GM12801 (cell line): ENCODE results near the gene RPRD1B.

ENCODE experiments used
- TF ChIP-seq, protein P1 (sequence below): IDR thresholded peaks from one replicate; pipeline ENCODE4 v1.5.1; 2011; ENCODE audit warnings: control low read depth; ENCODE audit not compliant: insufficient read length; ENCODE audit errors: extremely low read depth

The RPRD1B gene

DNA sequence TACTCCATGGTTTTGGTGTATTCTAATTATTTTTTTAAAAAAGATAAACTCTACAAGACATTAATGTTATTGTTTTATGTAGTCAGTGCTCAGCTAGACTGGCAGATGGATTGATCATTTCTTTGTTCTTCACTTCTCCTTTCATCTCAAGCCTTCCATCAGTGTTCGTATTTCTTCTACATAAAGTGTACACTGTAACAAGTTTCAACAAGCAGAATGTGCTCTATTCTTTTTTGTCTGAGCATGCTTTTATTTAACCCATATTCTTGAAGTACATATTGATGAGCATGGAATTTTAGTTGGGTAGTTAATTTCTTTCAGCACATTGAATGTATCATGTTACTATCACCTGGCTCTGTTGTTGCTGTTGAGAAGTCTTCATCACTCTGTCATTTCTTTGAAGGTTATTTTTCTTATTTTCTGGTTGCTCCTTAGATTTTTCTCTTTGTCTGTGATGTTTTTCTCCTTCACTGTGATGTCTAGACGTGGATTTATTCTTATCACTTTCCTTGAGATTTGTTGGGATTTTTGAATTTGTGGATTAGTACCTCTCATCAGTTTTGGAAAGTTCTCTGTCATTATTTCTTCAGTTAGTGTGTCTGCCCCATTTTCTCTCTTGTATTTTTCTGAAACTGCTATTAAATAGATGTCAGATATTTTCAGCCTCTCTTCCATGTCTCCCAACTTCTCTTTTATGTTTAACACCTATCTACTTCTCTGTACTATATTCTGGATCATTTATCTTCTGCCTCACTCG lies 83.0 kb downstream of the RPRD1B start:
- TF ChIP-seq, protein P1, sequence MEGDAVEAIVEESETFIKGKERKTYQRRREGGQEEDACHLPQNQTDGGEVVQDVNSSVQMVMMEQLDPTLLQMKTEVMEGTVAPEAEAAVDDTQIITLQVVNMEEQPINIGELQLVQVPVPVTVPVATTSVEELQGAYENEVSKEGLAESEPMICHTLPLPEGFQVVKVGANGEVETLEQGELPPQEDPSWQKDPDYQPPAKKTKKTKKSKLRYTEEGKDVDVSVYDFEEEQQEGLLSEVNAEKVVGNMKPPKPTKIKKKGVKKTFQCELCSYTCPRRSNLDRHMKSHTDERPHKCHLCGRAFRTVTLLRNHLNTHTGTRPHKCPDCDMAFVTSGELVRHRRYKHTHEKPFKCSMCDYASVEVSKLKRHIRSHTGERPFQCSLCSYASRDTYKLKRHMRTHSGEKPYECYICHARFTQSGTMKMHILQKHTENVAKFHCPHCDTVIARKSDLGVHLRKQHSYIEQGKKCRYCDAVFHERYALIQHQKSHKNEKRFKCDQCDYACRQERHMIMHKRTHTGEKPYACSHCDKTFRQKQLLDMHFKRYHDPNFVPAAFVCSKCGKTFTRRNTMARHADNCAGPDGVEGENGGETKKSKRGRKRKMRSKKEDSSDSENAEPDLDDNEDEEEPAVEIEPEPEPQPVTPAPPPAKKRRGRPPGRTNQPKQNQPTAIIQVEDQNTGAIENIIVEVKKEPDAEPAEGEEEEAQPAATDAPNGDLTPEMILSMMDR: no peak

DNA sequence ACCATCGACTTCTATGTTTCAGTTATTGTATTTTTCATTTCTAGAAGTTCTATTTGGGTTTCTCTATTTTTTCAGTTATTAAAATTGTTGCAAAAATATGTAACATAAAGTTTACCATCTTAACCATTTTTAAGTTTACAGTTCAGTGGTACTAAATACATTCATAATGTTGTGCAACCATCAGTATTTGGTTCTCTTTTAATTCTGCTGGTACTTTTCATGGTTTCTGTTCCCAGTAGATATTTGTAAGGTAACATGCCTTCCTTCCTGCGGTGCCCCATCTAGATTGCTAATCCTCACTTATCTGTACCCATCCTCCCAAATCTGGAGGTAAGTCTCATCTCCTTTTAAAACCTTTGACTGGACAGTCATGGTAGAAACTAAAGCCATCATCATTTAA lies 83.7 kb downstream of the RPRD1B start:
- TF ChIP-seq, protein P1: no peak

DNA sequence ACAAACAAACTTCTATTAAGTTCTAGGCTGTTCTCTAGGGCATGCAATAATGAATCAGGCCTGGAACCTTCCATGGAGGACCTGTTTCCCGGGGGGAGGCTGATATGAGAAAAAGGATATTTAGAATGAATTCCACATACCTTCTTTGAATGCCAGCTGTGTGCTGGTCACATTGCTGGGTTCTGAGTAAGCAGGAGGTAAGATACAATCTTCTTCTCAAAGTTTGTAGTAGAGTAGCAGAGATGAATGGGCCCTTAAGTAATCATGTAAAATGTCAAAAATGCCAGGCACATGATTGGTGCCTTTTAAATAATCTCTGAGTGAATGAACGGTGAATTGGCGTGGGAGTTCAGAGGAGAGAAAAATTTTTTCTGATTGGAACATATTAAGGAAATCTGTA lies 84.1 kb downstream of the RPRD1B start:
- TF ChIP-seq, protein P1: no peak

DNA sequence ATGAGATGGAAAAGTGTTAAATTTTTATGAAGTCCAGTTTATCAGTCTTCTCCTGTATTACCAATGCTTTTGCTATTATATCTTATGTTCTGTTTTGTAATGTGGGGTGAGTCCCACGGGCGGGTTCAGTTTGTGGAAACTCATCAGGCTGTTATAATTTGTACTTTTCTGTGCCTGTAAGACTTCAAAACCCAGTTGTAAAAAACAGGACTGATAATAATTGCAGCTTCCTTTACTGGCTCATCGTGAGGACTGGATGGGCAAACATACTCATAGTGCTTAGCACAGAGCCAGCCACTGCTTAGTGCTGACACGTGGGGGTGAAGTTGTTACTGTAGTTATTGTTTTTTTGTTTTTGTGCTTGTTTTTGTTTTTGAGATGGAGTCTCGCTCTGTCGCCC lies 85.9 kb downstream of the RPRD1B start:
- TF ChIP-seq, protein P1: no peak

DNA sequence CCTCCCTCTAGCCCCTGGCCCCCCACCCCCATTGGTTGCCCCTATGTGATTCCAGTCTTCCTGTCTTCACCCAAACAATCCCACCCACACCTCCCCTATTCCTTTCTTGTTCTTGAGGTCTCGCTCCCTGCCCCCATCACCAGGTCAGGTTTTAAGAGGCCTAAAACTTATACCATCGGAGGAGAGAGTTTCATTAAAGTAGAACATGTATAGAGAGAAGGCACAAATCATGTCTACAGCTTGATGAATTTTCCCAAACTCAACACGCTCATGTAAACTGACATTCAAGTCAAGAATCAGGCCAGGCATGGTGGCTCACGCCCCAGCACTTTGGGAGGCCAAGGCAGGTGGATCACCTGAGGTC lies 87.1 kb downstream of the RPRD1B start:
- TF ChIP-seq, protein P1: no peak

DNA sequence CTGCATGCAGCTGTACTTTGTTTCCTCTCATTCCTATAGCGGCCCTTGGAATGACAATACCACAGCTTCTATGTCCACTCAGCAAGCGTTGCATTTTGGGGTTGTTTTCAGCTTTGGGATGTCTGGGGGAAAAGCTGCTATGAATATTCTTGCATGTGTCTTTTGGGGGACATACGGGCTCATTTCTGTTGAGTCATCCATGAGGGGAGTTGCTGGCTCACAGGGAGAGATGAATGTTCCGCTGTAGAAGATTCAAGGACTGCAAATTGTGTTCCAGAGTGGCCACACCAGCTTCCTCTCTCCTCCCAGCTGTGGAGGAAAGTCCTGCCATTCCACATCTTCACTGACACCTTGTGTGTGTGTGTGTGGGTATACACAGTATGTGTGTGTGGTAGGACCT lies 88.2 kb downstream of the RPRD1B start:
- TF ChIP-seq, protein P1: no peak

DNA sequence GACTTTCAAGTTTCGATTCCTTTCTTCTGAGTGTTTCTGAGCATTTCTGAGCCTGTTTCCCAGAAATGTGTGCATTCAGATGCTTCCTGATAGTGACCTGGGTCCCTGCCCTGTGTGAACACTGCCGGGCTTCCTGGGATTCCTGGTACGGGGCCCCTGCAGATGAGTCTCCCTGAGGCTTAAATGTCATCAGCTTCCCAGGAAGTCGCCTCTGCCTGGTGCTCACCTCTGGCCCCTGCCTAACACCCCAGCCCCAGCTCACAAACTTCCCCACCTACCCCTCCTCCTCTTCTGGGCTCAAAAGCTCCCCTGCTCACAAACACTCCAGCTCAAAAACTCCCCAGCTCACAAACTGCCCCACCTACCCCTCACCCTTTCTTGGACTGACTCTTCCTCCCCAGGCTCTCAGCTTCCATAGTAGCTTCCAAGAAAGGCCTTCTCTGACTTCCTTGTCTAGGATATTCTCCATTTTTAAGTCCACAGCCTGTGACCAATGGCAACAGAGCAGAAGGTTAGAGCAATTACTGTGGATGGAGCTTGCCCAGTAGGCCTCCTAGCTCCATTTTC lies 89.6 kb downstream of the RPRD1B start:
- TF ChIP-seq, protein P1: no peak
